Endothelial cell of umbilical vein (primary cell): Measurements from ENCODE around the gene SCAPER.
"Not testable (repeated sequence)": the region's sequence is repeated elsewhere in the genome, so short reads cannot be mapped to it uniquely, and the experiment has no call there.

Source experiments
- JUN ChIP-seq: IDR thresholded peaks from 2 replicates; pipeline ENCODE4 v1.6.1; 2011; ENCODE audit warnings: borderline replicate concordance, low read depth; ENCODE audit not compliant: insufficient read length, insufficient read depth
- POLR2A ChIP-seq: IDR thresholded peaks from 2 replicates; pipeline ENCODE4 v1.6.1; 2012; ENCODE audit warnings: low read depth, mild to moderate bottlenecking, control low read depth, low read length
- POLR2AphosphoS5 ChIP-seq: IDR thresholded peaks from 2 replicates; pipeline ENCODE4 v1.6.1; 2012; ENCODE audit warnings: low read depth, mild to moderate bottlenecking, control low read depth, low read length, moderate library complexity; ENCODE audit not compliant: insufficient read depth
- TF ChIP-seq, protein P1 (sequence below), 2 donors: IDR thresholded peaks; 1 replicate in 1 of 2; 2 replicates in 1 of 2; pipeline ENCODE4 v1.5.1; 2011; ENCODE audit warnings: low read length in 2 of 2, mild to moderate bottlenecking in 2 of 2, moderate library complexity in 2 of 2, control low read depth in 1 of 2, inconsistent platforms in 1 of 2, low read depth in 1 of 2; ENCODE audit not compliant: insufficient read depth in 1 of 2; ENCODE audit errors: extremely low read depth in 1 of 2
- TF ChIP-seq, protein P2 (sequence below): IDR thresholded peaks from 2 replicates; pipeline ENCODE4 v1.6.1; 2011; ENCODE audit not compliant: insufficient read depth, insufficient read length

DNA sequence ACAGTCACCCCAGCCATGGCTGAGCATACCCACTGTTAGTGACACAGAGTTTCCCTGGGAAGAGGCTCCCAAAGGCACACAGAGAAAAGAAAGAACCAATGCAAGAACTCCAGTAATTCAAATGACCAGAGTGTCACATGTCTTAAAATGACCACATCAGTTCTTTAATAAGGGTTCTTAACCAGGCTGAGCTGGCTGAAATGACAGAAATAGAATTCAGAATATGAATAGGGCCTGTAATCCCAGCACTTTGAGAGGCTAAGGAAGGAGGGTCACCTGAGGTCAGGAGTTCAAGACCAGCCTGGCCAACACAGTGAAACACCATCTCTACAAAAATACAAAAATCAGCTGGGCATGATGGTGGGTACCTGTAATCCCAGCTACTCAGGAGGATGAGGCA, 54.8 kb downstream of the SCAPER start:
- TF ChIP-seq POLR2AphosphoS5, POLR2A, JUN: not testable (repeated sequence)
- TF ChIP-seq, protein P1, sequence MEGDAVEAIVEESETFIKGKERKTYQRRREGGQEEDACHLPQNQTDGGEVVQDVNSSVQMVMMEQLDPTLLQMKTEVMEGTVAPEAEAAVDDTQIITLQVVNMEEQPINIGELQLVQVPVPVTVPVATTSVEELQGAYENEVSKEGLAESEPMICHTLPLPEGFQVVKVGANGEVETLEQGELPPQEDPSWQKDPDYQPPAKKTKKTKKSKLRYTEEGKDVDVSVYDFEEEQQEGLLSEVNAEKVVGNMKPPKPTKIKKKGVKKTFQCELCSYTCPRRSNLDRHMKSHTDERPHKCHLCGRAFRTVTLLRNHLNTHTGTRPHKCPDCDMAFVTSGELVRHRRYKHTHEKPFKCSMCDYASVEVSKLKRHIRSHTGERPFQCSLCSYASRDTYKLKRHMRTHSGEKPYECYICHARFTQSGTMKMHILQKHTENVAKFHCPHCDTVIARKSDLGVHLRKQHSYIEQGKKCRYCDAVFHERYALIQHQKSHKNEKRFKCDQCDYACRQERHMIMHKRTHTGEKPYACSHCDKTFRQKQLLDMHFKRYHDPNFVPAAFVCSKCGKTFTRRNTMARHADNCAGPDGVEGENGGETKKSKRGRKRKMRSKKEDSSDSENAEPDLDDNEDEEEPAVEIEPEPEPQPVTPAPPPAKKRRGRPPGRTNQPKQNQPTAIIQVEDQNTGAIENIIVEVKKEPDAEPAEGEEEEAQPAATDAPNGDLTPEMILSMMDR (IDR thresholded peaks at IDR 0.05; ENCODE audit: extremely low read depth in 1 of 2, insufficient read depth in 1 of 2, low read depth in 1 of 2, low read length in 2 of 2) = not testable (repeated sequence)
- TF ChIP-seq, protein P2, sequence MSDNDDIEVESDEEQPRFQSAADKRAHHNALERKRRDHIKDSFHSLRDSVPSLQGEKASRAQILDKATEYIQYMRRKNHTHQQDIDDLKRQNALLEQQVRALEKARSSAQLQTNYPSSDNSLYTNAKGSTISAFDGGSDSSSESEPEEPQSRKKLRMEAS = not testable (repeated sequence)
